ENCODE measurements around the gene PSMB8.

PSMB8 gene

GRCh38 chr6:32862725-32863124 is 18.9 kb upstream of the PSMB8 start:
- TF ChIP-seq CTCF (IDR thresholded peaks at IDR 0.05) = no peak
- Mint-ChIP-seq H3K27ac (no peak overlapping the region), H3K9me3 (no peaks in the 10 kb centered on the region), H3K36me3 (ENCODE audit: low read depth) (no peaks in the 10 kb centered on the region), H3K4me1 (no peaks in the 10 kb centered on the region), H3K27me3 (ENCODE audit: low read depth, poor library complexity) (peaks cover 90% of the 10 kb centered on the region), H3K4me3 (no peak overlapping the region)
- no peak for DNase-seq

GRCh38 chr6:32860674-32861073 is 16.8 kb upstream of the PSMB8 start:
- DNase-seq = no peak
- Mint-ChIP-seq H3K9me3 (no peaks in the 10 kb centered on the region), H3K4me1 (no peaks in the 10 kb centered on the region), H3K4me3 (no peak overlapping the region), H3K27me3 (ENCODE audit: low read depth, poor library complexity) (peaks cover 90% of the 10 kb centered on the region), H3K36me3 (ENCODE audit: low read depth) (no peaks in the 10 kb centered on the region), H3K27ac (no peak overlapping the region)
- no peak for TF ChIP-seq CTCF (IDR thresholded peaks at IDR 0.05)

- peaks cover 93% of the 10 kb centered on the region for H3K27me3 Mint-ChIP-seq (ENCODE audit: low read depth, poor library complexity)
- H3K36me3 Mint-ChIP-seq (ENCODE audit: low read depth) = no peaks in the 10 kb centered on the region
- H3K4me1 Mint-ChIP-seq = peaks cover 10% of the 10 kb centered on the region
- H3K9me3 Mint-ChIP-seq = no peaks in the 10 kb centered on the region
- no peak overlapping the region for H3K4me3 Mint-ChIP-seq
- no peak for DNase-seq
- H3K27ac Mint-ChIP-seq = no peak overlapping the region
- TF ChIP-seq CTCF (IDR thresholded peaks at IDR 0.05) = no peak
These were observed 14.3 kb upstream of the PSMB8 start for GRCh38 chr6:32858194-32858593.

- Mint-ChIP-seq H3K4me3 (no peak overlapping the region), H3K9me3 (no peaks in the 10 kb centered on the region), H3K27ac (no peak overlapping the region), H3K27me3 (ENCODE audit: low read depth, poor library complexity) (peaks cover 96% of the 10 kb centered on the region), H3K36me3 (ENCODE audit: low read depth) (no peaks in the 10 kb centered on the region), H3K4me1 (peaks cover 17% of the 10 kb centered on the region)
- TF ChIP-seq CTCF (IDR thresholded peaks at IDR 0.05) = no peak
- no peak for DNase-seq
These were observed 13.5 kb upstream of the PSMB8 start for GRCh38 chr6:32857156-32857891.

- peak overlapping the region; percentile 13 for H3K4me3 Mint-ChIP-seq
- DNase-seq = no peak
- H3K9me3 Mint-ChIP-seq = no peaks in the 10 kb centered on the region
- TF ChIP-seq CTCF (IDR thresholded peaks at IDR 0.05) = no peak
- H3K36me3 Mint-ChIP-seq (ENCODE audit: low read depth) = no peaks in the 10 kb centered on the region
- H3K27me3 Mint-ChIP-seq (ENCODE audit: low read depth, poor library complexity) = peaks cover 98% of the 10 kb centered on the region
- H3K4me1 Mint-ChIP-seq = peaks cover 19% of the 10 kb centered on the region
- no peak overlapping the region for H3K27ac Mint-ChIP-seq
These were observed 11.8 kb upstream of the PSMB8 start for GRCh38 chr6:32855467-32856174.
